ENCODE measurements around the gene MIB1.

MIB1 gene

GRCh38 chr18:21851327-21851961, 110.9 kb downstream of the MIB1 start:
- H3K4me3 ChIP-seq (ENCODE audit: low read depth, low read length) = no peak overlapping the region
- TF ChIP-seq CTCF (IDR thresholded peaks at IDR 0.05; ENCODE audit: low read depth, low read length, missing control alignments) = peak; percentile 11
- no peak for DNase-seq (ENCODE audit: low read depth)

GRCh38 chr18:21853016-21853415, 112.4 kb downstream of the MIB1 start:
- no peak overlapping the region for H3K4me3 ChIP-seq (ENCODE audit: low read depth, low read length)
- no peak for TF ChIP-seq CTCF (IDR thresholded peaks at IDR 0.05; ENCODE audit: low read depth, low read length, missing control alignments)
- peak; percentile 73 for DNase-seq (ENCODE audit: low read depth)

- TF ChIP-seq CTCF (IDR thresholded peaks at IDR 0.05; ENCODE audit: low read depth, low read length, missing control alignments) = no peak
- DNase-seq (ENCODE audit: low read depth) = no peak
- H3K4me3 ChIP-seq (ENCODE audit: low read depth, low read length) = no peak overlapping the region
These were observed 113.4 kb downstream of the MIB1 start for GRCh38 chr18:21853775-21854552.

- no peak for TF ChIP-seq CTCF (IDR thresholded peaks at IDR 0.05; ENCODE audit: low read depth, low read length, missing control alignments)
- H3K4me3 ChIP-seq (ENCODE audit: low read depth, low read length) = no peak overlapping the region
- DNase-seq (ENCODE audit: low read depth) = no peak
These were observed 114.8 kb downstream of the MIB1 start for GRCh38 chr18:21855432-21855831.

- TF ChIP-seq CTCF (IDR thresholded peaks at IDR 0.05; ENCODE audit: low read depth, low read length, missing control alignments) = no peak
- H3K4me3 ChIP-seq (ENCODE audit: low read depth, low read length) = no peak overlapping the region
- DNase-seq (ENCODE audit: low read depth) = no peak
These were observed 117.3 kb downstream of the MIB1 start for GRCh38 chr18:21857871-21858270.

GRCh38 chr18:21858544-21858943, 118.0 kb downstream of the MIB1 start:
- TF ChIP-seq CTCF (IDR thresholded peaks at IDR 0.05; ENCODE audit: low read depth, low read length, missing control alignments) = no peak
- no peak overlapping the region for H3K4me3 ChIP-seq (ENCODE audit: low read depth, low read length)
- no peak for DNase-seq (ENCODE audit: low read depth)
